ENCODE data around the gene NCBP1. TPM values are rescaled to one million over a fixed set of nuclear protein-coding genes. Genes with fewer than 3 reads are reported as not detected.

NCBP1 gene
- total and polyA plus RNA-seq, 11 donors = 6.9 to 22.4 (median 19.6) TPM

DNA sequence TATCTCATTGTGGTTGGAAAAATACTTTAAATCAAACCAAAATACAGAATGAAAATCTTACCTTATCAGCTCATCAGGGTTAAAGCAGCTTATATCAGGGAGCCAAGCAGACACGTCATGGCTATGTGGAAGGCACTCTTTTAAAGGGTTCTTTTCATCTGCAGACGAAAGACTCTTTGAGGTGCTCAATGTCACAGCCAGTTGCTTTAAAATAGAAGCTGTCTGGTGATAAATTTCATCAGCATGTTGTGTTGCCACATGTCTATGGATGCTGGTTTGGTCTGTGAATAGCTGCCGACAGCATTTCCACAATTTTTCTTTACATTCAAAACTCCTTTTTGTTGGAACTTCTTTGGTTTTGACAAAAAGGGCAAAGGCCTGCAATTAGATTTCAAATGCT lies 8.0 kb upstream of the NCBP1 start:
- H3K36me3 ChIP-seq = peaks cover 0 to 64% (median 48%) of the 10 kb centered on the region in 9 donors
- WGBS, 4 donors = 34 to 49% (median 44%) methylated on average over 3 of the region's 3 CpGs
- H3K27me3 ChIP-seq = no peaks in the 10 kb centered on the region
- H3K27ac ChIP-seq = peak overlapping the region; percentile 21 to 73 (median 58)
- H3K9me3 ChIP-seq = no peaks in the 10 kb centered on the region
- H3K4me1 ChIP-seq = peaks cover 0 to 50% (median 16%) of the 10 kb centered on the region in 12 donors
- H3K4me3 ChIP-seq = peak overlapping the region in 9 of 12 donors; percentile 1 to 40 (median 33)
- intact Hi-C loops (cut with DNase I) = no loop called here
- TF ChIP-seq, protein P1, sequence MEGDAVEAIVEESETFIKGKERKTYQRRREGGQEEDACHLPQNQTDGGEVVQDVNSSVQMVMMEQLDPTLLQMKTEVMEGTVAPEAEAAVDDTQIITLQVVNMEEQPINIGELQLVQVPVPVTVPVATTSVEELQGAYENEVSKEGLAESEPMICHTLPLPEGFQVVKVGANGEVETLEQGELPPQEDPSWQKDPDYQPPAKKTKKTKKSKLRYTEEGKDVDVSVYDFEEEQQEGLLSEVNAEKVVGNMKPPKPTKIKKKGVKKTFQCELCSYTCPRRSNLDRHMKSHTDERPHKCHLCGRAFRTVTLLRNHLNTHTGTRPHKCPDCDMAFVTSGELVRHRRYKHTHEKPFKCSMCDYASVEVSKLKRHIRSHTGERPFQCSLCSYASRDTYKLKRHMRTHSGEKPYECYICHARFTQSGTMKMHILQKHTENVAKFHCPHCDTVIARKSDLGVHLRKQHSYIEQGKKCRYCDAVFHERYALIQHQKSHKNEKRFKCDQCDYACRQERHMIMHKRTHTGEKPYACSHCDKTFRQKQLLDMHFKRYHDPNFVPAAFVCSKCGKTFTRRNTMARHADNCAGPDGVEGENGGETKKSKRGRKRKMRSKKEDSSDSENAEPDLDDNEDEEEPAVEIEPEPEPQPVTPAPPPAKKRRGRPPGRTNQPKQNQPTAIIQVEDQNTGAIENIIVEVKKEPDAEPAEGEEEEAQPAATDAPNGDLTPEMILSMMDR (IDR thresholded peaks at IDR 0.05) = no peak
- no peak for TF ChIP-seq POLR2A (IDR thresholded peaks at IDR 0.05)
- ATAC-seq (peak; percentile 68 to 79 (median 78)), DNase-seq (no peak)

DNA sequence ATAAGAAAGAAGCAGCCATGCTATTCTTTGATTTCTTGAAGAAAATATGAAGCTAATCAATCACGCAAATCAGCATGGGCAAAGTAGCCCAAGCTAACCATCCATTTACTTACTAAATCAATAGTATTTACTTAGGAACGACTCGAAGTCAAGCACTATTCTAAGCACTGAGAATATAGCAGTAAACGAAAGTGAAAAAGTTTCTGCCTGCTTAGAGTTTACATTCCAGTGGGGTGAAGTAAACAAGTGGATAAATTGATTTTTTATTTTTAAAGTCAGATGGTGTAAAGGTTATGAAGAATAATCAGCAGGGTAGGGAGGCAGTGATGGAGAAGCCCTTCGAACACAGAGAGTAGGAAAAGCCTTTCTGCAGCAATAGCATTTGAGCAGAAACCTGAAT lies 6.0 kb upstream of the NCBP1 start:
- WGBS, 4 donors = 63 to 70% (median 69%) methylated on average over 5 of the region's 5 CpGs
- H3K9me3 ChIP-seq = no peaks in the 10 kb centered on the region
- H3K27me3 ChIP-seq = no peaks in the 10 kb centered on the region
- TF ChIP-seq, protein P1 (IDR thresholded peaks at IDR 0.05) = no peak
- no peak for TF ChIP-seq POLR2A (IDR thresholded peaks at IDR 0.05)
- peak overlapping the region in 10 of 12 donors; percentile 11 to 57 (median 24) for H3K27ac ChIP-seq
- DNase-seq = no peak
- peaks cover 0 to 55% (median 26%) of the 10 kb centered on the region in 12 donors for H3K4me1 ChIP-seq
- ATAC-seq = no peak
- H3K4me3 ChIP-seq = no peak overlapping the region
- H3K36me3 ChIP-seq = peaks cover 0 to 44% (median 37%) of the 10 kb centered on the region in 9 donors
- intact Hi-C loops (cut with DNase I) = no loop called here

DNA sequence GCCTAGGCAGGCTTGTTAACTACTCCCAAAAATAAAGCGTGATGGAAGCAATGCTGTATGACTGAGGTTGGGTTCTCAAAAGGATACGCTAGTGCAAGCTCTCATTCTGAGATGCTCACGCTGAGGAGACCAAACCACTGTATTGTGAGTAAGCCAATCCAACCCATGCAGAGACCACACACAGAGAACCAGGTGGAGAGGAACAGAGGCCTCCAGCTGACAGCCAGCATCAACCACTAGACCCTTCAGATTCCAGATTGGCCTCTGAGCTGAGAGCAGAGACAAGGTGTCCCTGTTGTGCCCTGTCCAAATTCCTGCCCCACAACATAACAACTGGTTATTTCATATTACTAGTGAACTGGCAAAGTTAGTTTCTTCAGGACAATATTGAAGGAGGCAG lies 5.0 kb upstream of the NCBP1 start:
- WGBS, 4 donors = 72 to 81% (median 76%) methylated on average over 3 of the region's 3 CpGs
- H3K4me1 ChIP-seq = peaks cover 0 to 51% (median 26%) of the 10 kb centered on the region in 12 donors
- H3K27ac ChIP-seq = peak overlapping the region in 7 of 12 donors; percentile 11 to 57 (median 28)
- TF ChIP-seq, protein P1 (IDR thresholded peaks at IDR 0.05) = no peak
- no peak for TF ChIP-seq POLR2A (IDR thresholded peaks at IDR 0.05)
- intact Hi-C loops (cut with DNase I) = no loop called here
- no peak for ATAC-seq
- H3K9me3 ChIP-seq = no peaks in the 10 kb centered on the region
- H3K27me3 ChIP-seq = no peaks in the 10 kb centered on the region
- peak in 1 of 5 donors; percentile 26 for DNase-seq
- H3K4me3 ChIP-seq = no peak overlapping the region
- H3K36me3 ChIP-seq = peaks cover 0 to 38% (median 26%) of the 10 kb centered on the region in 9 donors

GRCh38 chr9:97629156-97629555 lies 4.5 kb upstream of the NCBP1 start:
- intact Hi-C loops (cut with DNase I) = no loop called here
- peak overlapping the region in 8 of 12 donors; percentile 11 to 57 (median 26) for H3K27ac ChIP-seq

More at GRCh38 chr9:97629156-97629555, 4.5 kb upstream of the NCBP1 start:
- no peaks in the 10 kb centered on the region for H3K27me3 ChIP-seq
- TF ChIP-seq, protein P1 (IDR thresholded peaks at IDR 0.05) = no peak
- TF ChIP-seq POLR2A (IDR thresholded peaks at IDR 0.05) = no peak
- H3K4me3 ChIP-seq = no peak overlapping the region
- H3K9me3 ChIP-seq = no peaks in the 10 kb centered on the region
- ATAC-seq (no peak), DNase-seq (no peak)
- peaks cover 0 to 49% (median 24%) of the 10 kb centered on the region in 12 donors for H3K4me1 ChIP-seq
- peaks cover 0 to 34% (median 21%) of the 10 kb centered on the region in 9 donors for H3K36me3 ChIP-seq
